GM12878 (cell line): Measurements from ENCODE around the gene NKAIN2. TPM values are rescaled to one million over a fixed set of nuclear protein-coding genes. Genes with fewer than 3 reads are reported as not detected.

Experiments used
- ATAC-seq: fragments of 200-7000 bp; cut with Tn5 transposase; 3 replicates; pipeline ENCODE4 v1.9.1; 2020; ENCODE audit warnings: mild to moderate bottlenecking, moderate library complexity
- BruUV-seq: library from RNA; stranded (reverse); fragments of 400-500 nt; replicated peaks from 2 replicates; lab custom pipeline; 2021; lab: Mats Ljungman, UMichigan
- CTCF ChIA-PET: fragments of 300-600 bp; sonication (Branson Sonifier 250); formaldehyde crosslinking; extraction: SDS; loops from one replicate; lab custom pipeline; 2021; ENCODE audit warnings: inconsistent platforms; lab: Yijun Ruan, JAX
- POLR2A ChIA-PET: fragments of 350-600 bp; formaldehyde crosslinking; extraction: SDS; loops from one replicate; lab custom pipeline; 2021; ENCODE audit warnings: inconsistent platforms; lab: Charles Lee
- RAD21 ChIA-PET: fragments of 300-600 bp; sonication (Branson Sonifier 250); formaldehyde crosslinking; loops from one replicate; lab custom pipeline; 2023; ENCODE audit warnings: antibody characterized with exemption; ENCODE audit not compliant: unreplicated experiment; lab: Charles Lee
- SMC1A ChIA-PET: fragments of 300-600 bp; sonication (Branson Sonifier 250); formaldehyde crosslinking; loops from one replicate; lab custom pipeline; 2023; ENCODE audit not compliant: unreplicated experiment, uncharacterized antibody; lab: Charles Lee
- DNase-seq: peaks from one replicate; pipeline ENCODE4 v3.0.0-alpha.2; 2011; ENCODE audit warnings: low read depth, low spot score
- FAIRE-seq: peaks from 3 replicates; lab custom pipeline; 2011; peaks lifted over from hg19 to GRCh38; lab: Jason Lieb, UNC
- H2AFZ ChIP-seq: 2 replicates; pipeline ENCODE4 v1.6.0; 2011; ENCODE audit warnings: low read depth, low read length, control low read depth; ENCODE audit not compliant: control insufficient read depth
- H3K27ac ChIP-seq: 2 replicates; pipeline ENCODE4 v1.5.1; 2011; ENCODE audit warnings: control low read depth; ENCODE audit not compliant: control insufficient read depth, insufficient read depth
- H3K27me3 ChIP-seq, 2 experiments: replicated peaks in 1 of 2; 2 replicates each; pipeline versions ENCODE4 v1.6.0 to v1.6.1; 2011; ENCODE audit warnings: low read length in 1 of 2; ENCODE audit not compliant: control insufficient read depth in 2 of 2, insufficient read depth in 2 of 2
- H3K36me3 ChIP-seq, 2 experiments: 2 replicates each; pipeline ENCODE4 v1.5.1; 2011; ENCODE audit warnings: low read length in 1 of 2; ENCODE audit not compliant: control insufficient read depth in 2 of 2, insufficient read depth in 2 of 2
- H3K4me1 ChIP-seq: 2 replicates; pipeline ENCODE4 v1.6.1; 2011; ENCODE audit warnings: mild to moderate bottlenecking, low read length, moderate library complexity, mixed read lengths; ENCODE audit not compliant: control insufficient read depth, insufficient read depth
- H3K4me2 ChIP-seq: 2 replicates; pipeline ENCODE4 v1.6.0; 2011; ENCODE audit warnings: control low read depth; ENCODE audit not compliant: control insufficient read depth, insufficient read depth
- H3K4me3 ChIP-seq: fragments of 200-600 bp; sonication (generic); 2 replicates; pipeline ENCODE4 v1.5.1; 2016
- H3K79me2 ChIP-seq: 2 replicates; pipeline ENCODE4 v1.6.0; 2011; ENCODE audit warnings: low read length; ENCODE audit not compliant: control insufficient read depth, insufficient read depth
- H3K9ac ChIP-seq: 2 replicates; pipeline ENCODE4 v1.8.0; 2011; ENCODE audit warnings: low read length, control low read depth, mixed read lengths; ENCODE audit not compliant: control insufficient read depth, insufficient read depth
- H3K9me3 ChIP-seq: replicated peaks from 3 replicates; pipeline ENCODE4 v1.5.1; 2011; ENCODE audit warnings: mild to moderate bottlenecking, low read length; ENCODE audit not compliant: control insufficient read depth, insufficient read depth
- H4K20me1 ChIP-seq: 2 replicates; pipeline ENCODE4 v1.6.0; 2011; ENCODE audit not compliant: control insufficient read depth, insufficient read depth
- MEF2B ChIP-seq: fragments of 450-650 bp; IDR thresholded peaks from 2 replicates; pipeline ENCODE4 v1.6.1; 2018; ENCODE audit warnings: mild to moderate bottlenecking, moderate library complexity; ENCODE audit not compliant: partially characterized antibody, poor library complexity, severe bottlenecking
- SPI1 ChIP-seq: IDR thresholded peaks from 2 replicates; pipeline ENCODE4 v1.6.1; 2011; ENCODE audit warnings: low read depth, mild to moderate bottlenecking, low read length, moderate library complexity, borderline replicate concordance; ENCODE audit not compliant: insufficient read depth
- SRF ChIP-seq, 2 experiments: IDR thresholded peaks; 2 replicates each; pipeline ENCODE4 v1.6.1; 2011; ENCODE audit warnings: low read depth in 2 of 2, low read length in 2 of 2, mild to moderate bottlenecking in 1 of 2, moderate library complexity in 1 of 2
- USF1 ChIP-seq: IDR thresholded peaks from 2 replicates; pipeline ENCODE4 v1.6.1; 2011; ENCODE audit warnings: borderline replicate concordance, low read depth, mild to moderate bottlenecking, moderate library complexity, mixed read lengths, low read length; ENCODE audit not compliant: insufficient read depth; ENCODE audit errors: extremely low read length
- ZNF274 ChIP-seq: IDR thresholded peaks from one replicate; pipeline ENCODE4 v1.8.0; 2011; ENCODE audit not compliant: insufficient read length, insufficient read depth
- WGBS: methylation state at CpG from one replicate; pipeline ENCODE4 v1.1.6; 2016; ENCODE audit warnings: low lambda C conversion rate; ENCODE audit not compliant: insufficient replicate concordance, insufficient coverage; ENCODE audit errors: missing lambda C conversion rate; 5-methylcytosine and 5-hydroxymethylcytosine counted together
- in situ Hi-C: fragments of 300-500 bp; cut with MboI; formaldehyde crosslinking; loops from 9 replicates; pipeline ENCODE4 v1.14.3; 2018; ENCODE audit warnings: mixed read lengths
- intact Hi-C: fragments of 100-400 bp; cut with micrococcal nuclease; formaldehyde crosslinking; loops from one replicate; pipeline ENCODE4 v1.14.2; 2022; ENCODE audit not compliant: unreplicated experiment
- polyA plus RNA-seq, 11 experiments: library from polyadenylated mRNA; depleted of rRNA in 4 of 11; unstranded in 6 of 11; stranded (reverse) in 5 of 11; fragments of >200 nt; fragmentation: Nextera tagmentation in 4 of 11; fragmentation: Illumina TruSeq in 1 of 11; extraction: Ambion mirVana in 4 of 11; extraction: Trizol in 1 of 11; gene quantifications; 1 replicate in 1 of 11; 2 replicates in 10 of 11; pipeline versions ENCODE4 v1.2.1 to v1.2.3, GENCODE V29; 2011 to 2016; ENCODE audit warnings: inconsistent platforms in 2 of 11, missing spikeins in 2 of 11, low read depth in 1 of 11
- total RNA-seq, 4 experiments: library from RNA; depleted of rRNA in 3 of 4; stranded (reverse); fragments of >200 nt in 3 of 4; fragmentation: Illumina TruSeq in 1 of 4; extraction: Trizol in 1 of 4; gene quantifications; 2 replicates each; pipeline versions ENCODE4 v1.2.1 to v1.2.3, GENCODE V29; 2013 to 2021
- TF ChIP-seq, protein P1 (sequence below): fragments of 450-650 bp; formaldehyde crosslinking; IDR thresholded peaks from 2 replicates; pipeline ENCODE4 v1.5.0; 2022; ENCODE audit warnings: mild to moderate bottlenecking, missing genetic modification characterization
- TF ChIP-seq, protein P2 (sequence below): fragments of 450-650 bp; IDR thresholded peaks from 2 replicates; pipeline ENCODE4 v1.6.1; 2018; ENCODE audit warnings: borderline replicate concordance, mild to moderate bottlenecking; ENCODE audit not compliant: partially characterized antibody

The NKAIN2 gene
- total and polyA plus RNA-seq, 10 of the 15 experiments (the other 5 are each of a cell fraction or from before 2014, with no cell fraction given): not detected

GRCh38 chr6:123838505-123839234 lies 35.0 kb downstream of the NKAIN2 start:
- no peaks in the 10 kb centered on the region for H3K36me3 ChIP-seq
- no peaks in the 10 kb centered on the region for H3K79me2 ChIP-seq
- H3K27me3 ChIP-seq: no peaks in the 10 kb centered on the region
- FAIRE-seq (no peak), ATAC-seq (no peak), DNase-seq (no peak)
- in situ Hi-C loops: no loop called here
- H2AFZ ChIP-seq: no peak overlapping the region
- no peak overlapping the region for H3K4me2 ChIP-seq
- no peak overlapping the region for H3K9ac ChIP-seq
- H4K20me1 ChIP-seq: no peaks in the 10 kb centered on the region
- no TSS peak for BruUV-seq
- no peak overlapping the region for H3K4me3 ChIP-seq
- ChIA-PET POLR2A (no interaction called here), SMC1A (no interaction called here), RAD21 (no interaction called here), CTCF (no interaction called here)
- H3K4me1 ChIP-seq: no peaks in the 10 kb centered on the region
- no peaks in the 10 kb centered on the region for H3K9me3 ChIP-seq
- WGBS: 10% methylated on average over 8 of the region's 8 CpGs
- TF ChIP-seq, protein P1, sequence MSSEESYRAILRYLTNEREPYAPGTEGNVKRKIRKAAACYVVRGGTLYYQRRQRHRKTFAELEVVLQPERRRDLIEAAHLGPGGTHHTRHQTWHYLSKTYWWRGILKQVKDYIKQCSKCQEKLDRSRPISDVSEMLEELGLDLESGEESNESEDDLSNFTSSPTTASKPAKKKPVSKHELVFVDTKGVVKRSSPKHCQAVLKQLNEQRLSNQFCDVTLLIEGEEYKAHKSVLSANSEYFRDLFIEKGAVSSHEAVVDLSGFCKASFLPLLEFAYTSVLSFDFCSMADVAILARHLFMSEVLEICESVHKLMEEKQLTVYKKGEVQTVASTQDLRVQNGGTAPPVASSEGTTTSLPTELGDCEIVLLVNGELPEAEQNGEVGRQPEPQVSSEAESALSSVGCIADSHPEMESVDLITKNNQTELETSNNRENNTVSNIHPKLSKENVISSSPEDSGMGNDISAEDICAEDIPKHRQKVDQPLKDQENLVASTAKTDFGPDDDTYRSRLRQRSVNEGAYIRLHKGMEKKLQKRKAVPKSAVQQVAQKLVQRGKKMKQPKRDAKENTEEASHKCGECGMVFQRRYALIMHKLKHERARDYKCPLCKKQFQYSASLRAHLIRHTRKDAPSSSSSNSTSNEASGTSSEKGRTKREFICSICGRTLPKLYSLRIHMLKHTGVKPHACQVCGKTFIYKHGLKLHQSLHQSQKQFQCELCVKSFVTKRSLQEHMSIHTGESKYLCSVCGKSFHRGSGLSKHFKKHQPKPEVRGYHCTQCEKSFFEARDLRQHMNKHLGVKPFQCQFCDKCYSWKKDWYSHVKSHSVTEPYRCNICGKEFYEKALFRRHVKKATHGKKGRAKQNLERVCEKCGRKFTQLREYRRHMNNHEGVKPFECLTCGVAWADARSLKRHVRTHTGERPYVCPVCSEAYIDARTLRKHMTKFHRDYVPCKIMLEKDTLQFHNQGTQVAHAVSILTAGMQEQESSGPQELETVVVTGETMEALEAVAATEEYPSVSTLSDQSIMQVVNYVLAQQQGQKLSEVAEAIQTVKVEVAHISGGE (CRISPR knock-in tag): no peak
- TF ChIP-seq, protein P2, sequence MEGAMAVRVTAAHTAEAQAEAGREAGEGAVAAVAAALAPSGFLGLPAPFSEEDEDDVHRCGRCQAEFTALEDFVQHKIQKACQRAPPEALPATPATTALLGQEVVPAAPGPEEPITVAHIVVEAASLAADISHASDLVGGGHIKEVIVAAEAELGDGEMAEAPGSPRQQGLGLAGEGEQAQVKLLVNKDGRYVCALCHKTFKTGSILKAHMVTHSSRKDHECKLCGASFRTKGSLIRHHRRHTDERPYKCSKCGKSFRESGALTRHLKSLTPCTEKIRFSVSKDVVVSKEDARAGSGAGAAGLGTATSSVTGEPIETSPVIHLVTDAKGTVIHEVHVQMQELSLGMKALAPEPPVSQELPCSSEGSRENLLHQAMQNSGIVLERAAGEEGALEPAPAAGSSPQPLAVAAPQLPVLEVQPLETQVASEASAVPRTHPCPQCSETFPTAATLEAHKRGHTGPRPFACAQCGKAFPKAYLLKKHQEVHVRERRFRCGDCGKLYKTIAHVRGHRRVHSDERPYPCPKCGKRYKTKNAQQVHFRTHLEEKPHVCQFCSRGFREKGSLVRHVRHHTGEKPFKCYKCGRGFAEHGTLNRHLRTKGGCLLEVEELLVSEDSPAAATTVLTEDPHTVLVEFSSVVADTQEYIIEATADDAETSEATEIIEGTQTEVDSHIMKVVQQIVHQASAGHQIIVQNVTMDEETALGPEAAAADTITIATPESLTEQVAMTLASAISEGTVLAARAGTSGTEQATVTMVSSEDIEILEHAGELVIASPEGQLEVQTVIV: no peak
- no peak for TF ChIP-seq MEF2B
- no peak for TF ChIP-seq ZNF274
- no peak for TF ChIP-seq USF1
- TF ChIP-seq SPI1: no peak
- TF ChIP-seq SRF (IDR thresholded peaks at IDR 0.05; ENCODE audit: low read depth in 2 of 2, low read length in 2 of 2): no peak
- no peak overlapping the region for H3K27ac ChIP-seq
- intact Hi-C loops: no loop called here
